Endothelial cell of umbilical vein (primary cell): Measurements from ENCODE around the gene OR2A5. TPM values are rescaled to one million over a fixed set of nuclear protein-coding genes. Genes with fewer than 3 reads are reported as not detected.

Experiments used
- BruUV-seq: library from RNA; stranded (reverse); fragments of 400-500 nt; replicated peaks from 2 replicates; lab custom pipeline; 2021; lab: Mats Ljungman, UMichigan
- CTCF ChIA-PET: fragments of 300-600, 350-600 bp; sonication (Branson Sonifier 250); formaldehyde crosslinking; loops from one replicate; lab custom pipeline; 2021; ENCODE audit warnings: antibody characterized with exemption, inconsistent platforms; lab: Charles Lee
- POLR2A ChIA-PET: fragments of 300-600, 350-600 bp; sonication (Branson Sonifier 250); formaldehyde crosslinking; loops from one replicate; lab custom pipeline; 2021; ENCODE audit warnings: antibody characterized with exemption, inconsistent platforms; lab: Charles Lee
- DNase-seq: peaks from one replicate; pipeline ENCODE4 v3.0.0-alpha.2; 2011; ENCODE audit warnings: low read depth, low spot score
- FAIRE-seq: peaks from 2 replicates; lab custom pipeline; 2011; peaks lifted over from hg19 to GRCh38; lab: Jason Lieb, UNC
- H2AFZ ChIP-seq: 2 replicates; pipeline ENCODE4 v1.6.0; 2012; ENCODE audit warnings: low read depth, low read length, control low read depth, inconsistent platforms
- H3K27ac ChIP-seq: 2 replicates; pipeline ENCODE4 v1.5.1; 2011; ENCODE audit warnings: low read depth, mild to moderate bottlenecking, control low read depth, low read length, moderate library complexity; ENCODE audit not compliant: insufficient read depth
- H3K27me3 ChIP-seq, 2 experiments: 2 replicates each; pipeline versions ENCODE4 v1.6.0 to v1.6.1; 2011; ENCODE audit warnings: low read length in 2 of 2, mixed read lengths in 1 of 2; ENCODE audit not compliant: control insufficient read depth in 2 of 2, insufficient read depth in 2 of 2
- H3K36me3 ChIP-seq, 2 experiments: 2 replicates in 1 of 2; 3 replicates in 1 of 2; pipeline ENCODE4 v1.5.1; 2011; ENCODE audit warnings: low read length in 2 of 2, mild to moderate bottlenecking in 1 of 2, moderate library complexity in 1 of 2; ENCODE audit not compliant: control insufficient read depth in 2 of 2, insufficient read depth in 2 of 2; ENCODE audit errors: extremely low read depth in 1 of 2
- H3K4me1 ChIP-seq: 3 replicates; pipeline ENCODE4 v1.5.1; 2011; ENCODE audit warnings: mild to moderate bottlenecking, low read length; ENCODE audit not compliant: control insufficient read depth, insufficient read depth; ENCODE audit errors: extremely low read depth
- H3K4me2 ChIP-seq: 2 replicates; pipeline ENCODE4 v1.6.1; 2011; ENCODE audit warnings: low read length, control low read depth, mixed read lengths; ENCODE audit not compliant: insufficient read depth
- H3K4me3 ChIP-seq, 3 experiments: fragments of 200-600 bp in 1 of 3; sonication (generic), shearing (Covaris generic) in 1 of 3; replicated peaks in 1 of 3; 2 replicates each; pipeline ENCODE4 v1.5.1; 2011 to 2016; ENCODE audit warnings: control low read depth in 3 of 3, low read length in 3 of 3, mild to moderate bottlenecking in 2 of 3, inconsistent platforms in 1 of 3, low read depth in 1 of 3, moderate library complexity in 1 of 3; ENCODE audit not compliant: insufficient read depth in 1 of 3
- H3K79me2 ChIP-seq: 2 replicates; pipeline ENCODE4 v1.6.0; 2012; ENCODE audit warnings: low read length, inconsistent platforms; ENCODE audit not compliant: control insufficient read depth, insufficient read depth
- H3K9ac ChIP-seq: replicated peaks from 2 replicates; pipeline ENCODE3; 2011; ENCODE audit warnings: low read length, control low read depth; ENCODE audit not compliant: insufficient read depth; ENCODE audit errors: extremely low read depth
- H3K9me1 ChIP-seq: replicated peaks from 3 replicates; pipeline ENCODE4 v1.6.0; 2011; ENCODE audit warnings: mild to moderate bottlenecking, low read length; ENCODE audit not compliant: control insufficient read depth, insufficient read depth; ENCODE audit errors: extremely low read depth
- H3K9me3 ChIP-seq: replicated peaks from 2 replicates; pipeline ENCODE4 v1.5.1; 2012; ENCODE audit warnings: low read length, inconsistent platforms; ENCODE audit not compliant: control insufficient read depth, insufficient read depth
- H4K20me1 ChIP-seq: replicated peaks from 2 replicates; pipeline ENCODE3; 2011; ENCODE audit warnings: mild to moderate bottlenecking, low read length; ENCODE audit not compliant: control insufficient read depth, insufficient read depth; ENCODE audit errors: extremely low read depth
- EZH2 ChIP-seq: IDR thresholded peaks from 2 replicates; pipeline ENCODE4 v1.6.1; 2012; ENCODE audit warnings: borderline replicate concordance, low read depth, mild to moderate bottlenecking, moderate library complexity, low read length, inconsistent platforms; ENCODE audit not compliant: severe bottlenecking
- FOS ChIP-seq: IDR thresholded peaks from 2 replicates; pipeline ENCODE4 v1.6.1; 2011; ENCODE audit warnings: mild to moderate bottlenecking, low read length, moderate library complexity, borderline replicate concordance; ENCODE audit not compliant: insufficient read depth
- GATA2 ChIP-seq: IDR thresholded peaks from 2 replicates; pipeline ENCODE4 v1.7.0; 2011; ENCODE audit warnings: low read depth, mild to moderate bottlenecking, moderate library complexity, mixed read lengths, low read length; ENCODE audit not compliant: insufficient read length, insufficient read depth
- JUN ChIP-seq: IDR thresholded peaks from 2 replicates; pipeline ENCODE4 v1.6.1; 2011; ENCODE audit warnings: borderline replicate concordance, low read depth; ENCODE audit not compliant: insufficient read length, insufficient read depth
- MAX ChIP-seq: IDR thresholded peaks from 2 replicates; pipeline ENCODE4 v1.6.1; 2011; ENCODE audit not compliant: insufficient read depth, insufficient read length
- MYC ChIP-seq: IDR thresholded peaks from one replicate; pipeline ENCODE4 v1.6.1; 2011; ENCODE audit warnings: mild to moderate bottlenecking, low read depth, low read length
- POLR2A ChIP-seq: IDR thresholded peaks from 2 replicates; pipeline ENCODE4 v1.6.1; 2012; ENCODE audit warnings: low read depth, mild to moderate bottlenecking, control low read depth, low read length
- POLR2AphosphoS5 ChIP-seq: IDR thresholded peaks from 2 replicates; pipeline ENCODE4 v1.6.1; 2012; ENCODE audit warnings: low read depth, mild to moderate bottlenecking, control low read depth, low read length, moderate library complexity; ENCODE audit not compliant: insufficient read depth
- dilution Hi-C: fragments of 300-500 bp; cut with MboI; formaldehyde crosslinking; loops from one replicate; pipeline ENCODE4 v1.15.0; 2019; ENCODE audit warnings: low sequenced_read_pairs; ENCODE audit not compliant: extremely low pct_ligation_motif_present
- intact Hi-C: fragments of 100-400 bp; cut with micrococcal nuclease; formaldehyde crosslinking; loops from one replicate; pipeline ENCODE4 v1.10.0; 2022
- polyA plus RNA-seq, 4 experiments: library from polyadenylated mRNA; depleted of rRNA in 3 of 4; stranded (reverse) in 3 of 4; unstranded in 1 of 4; fragments of >200 nt; gene quantifications; 2 replicates each; pipeline versions ENCODE4 v1.2.1 to v1.2.3, GENCODE V29; 2011 to 2012; ENCODE audit warnings: missing spikeins in 1 of 4
- total RNA-seq: library from RNA; stranded (reverse); gene quantifications from 2 replicates; pipeline ENCODE4 v1.2.3, GENCODE V29; 2021
- TF ChIP-seq, protein P1 (sequence below), 2 donors: IDR thresholded peaks; 1 replicate in 1 of 2; 2 replicates in 1 of 2; pipeline ENCODE4 v1.5.1; 2011; ENCODE audit warnings: low read length in 2 of 2, mild to moderate bottlenecking in 2 of 2, moderate library complexity in 2 of 2, control low read depth in 1 of 2, inconsistent platforms in 1 of 2, low read depth in 1 of 2; ENCODE audit not compliant: insufficient read depth in 1 of 2; ENCODE audit errors: extremely low read depth in 1 of 2

Gene OR2A5
- total and polyA plus RNA-seq, 2 donors (not counting 3 experiments of a cell fraction or from before 2014, with no cell fraction given): not detected

DNA sequence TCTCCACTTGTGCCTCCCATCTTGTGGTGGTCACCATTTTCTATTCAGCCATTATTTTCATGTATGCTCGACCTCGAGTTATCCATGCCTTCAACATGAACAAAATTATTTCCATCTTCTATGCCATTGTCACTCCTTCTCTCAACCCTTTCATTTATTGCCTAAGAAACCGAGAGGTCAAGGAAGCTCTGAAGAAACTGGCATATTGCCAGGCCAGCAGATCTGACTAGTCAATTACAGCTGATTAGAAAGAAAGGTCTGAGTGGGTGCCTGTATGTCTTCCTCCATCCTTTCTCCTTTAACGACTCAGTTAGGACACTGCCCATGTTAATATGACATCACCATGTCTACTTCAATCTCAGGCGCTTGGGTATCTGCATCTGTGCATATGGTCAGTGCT lies 44.0 kb upstream of the OR2A5 start:
- Histone ChIP-seq H3K4me1 (no peaks in the 10 kb centered on the region), H3K9me1 (no peaks in the 10 kb centered on the region), H3K4me3 (no peak overlapping the region), H3K9ac (no peak overlapping the region), H3K27ac (no peak overlapping the region), H3K79me2 (no peaks in the 10 kb centered on the region), H4K20me1 (no peaks in the 10 kb centered on the region), H3K36me3 (no peaks in the 10 kb centered on the region), H3K4me2 (no peak overlapping the region), H2AFZ (no peak overlapping the region), H3K27me3 (peaks cover 2 to 7% of the 10 kb centered on the region in 2 experiments), H3K9me3 (no peaks in the 10 kb centered on the region)
- TF ChIP-seq POLR2AphosphoS5 (no peak), JUN (no peak), MYC (no peak), GATA2 (no peak), MAX (no peak), POLR2A (no peak), EZH2 (no peak), FOS (no peak)
- TF ChIP-seq, protein P1, sequence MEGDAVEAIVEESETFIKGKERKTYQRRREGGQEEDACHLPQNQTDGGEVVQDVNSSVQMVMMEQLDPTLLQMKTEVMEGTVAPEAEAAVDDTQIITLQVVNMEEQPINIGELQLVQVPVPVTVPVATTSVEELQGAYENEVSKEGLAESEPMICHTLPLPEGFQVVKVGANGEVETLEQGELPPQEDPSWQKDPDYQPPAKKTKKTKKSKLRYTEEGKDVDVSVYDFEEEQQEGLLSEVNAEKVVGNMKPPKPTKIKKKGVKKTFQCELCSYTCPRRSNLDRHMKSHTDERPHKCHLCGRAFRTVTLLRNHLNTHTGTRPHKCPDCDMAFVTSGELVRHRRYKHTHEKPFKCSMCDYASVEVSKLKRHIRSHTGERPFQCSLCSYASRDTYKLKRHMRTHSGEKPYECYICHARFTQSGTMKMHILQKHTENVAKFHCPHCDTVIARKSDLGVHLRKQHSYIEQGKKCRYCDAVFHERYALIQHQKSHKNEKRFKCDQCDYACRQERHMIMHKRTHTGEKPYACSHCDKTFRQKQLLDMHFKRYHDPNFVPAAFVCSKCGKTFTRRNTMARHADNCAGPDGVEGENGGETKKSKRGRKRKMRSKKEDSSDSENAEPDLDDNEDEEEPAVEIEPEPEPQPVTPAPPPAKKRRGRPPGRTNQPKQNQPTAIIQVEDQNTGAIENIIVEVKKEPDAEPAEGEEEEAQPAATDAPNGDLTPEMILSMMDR (IDR thresholded peaks at IDR 0.05; ENCODE audit: extremely low read depth in 1 of 2, insufficient read depth in 1 of 2, low read depth in 1 of 2, low read length in 2 of 2): no peak
- POLR2A ChIA-PET: no interaction called here
- no TSS peak for BruUV-seq
- dilution Hi-C loops (no loop called here), intact Hi-C loops (no loop called here)
- DNase-seq (no peak), FAIRE-seq (no peak)
- CTCF ChIA-PET: no interaction called here
